Activated naive CD4-positive, alpha-beta T cell treated with anti-CD3 and anti-CD28 coated beads, Interleukin-2, amount 50 U/mL, for 72 hours (primary cell): ENCODE measurements around the gene NPPA. TPM values are rescaled to one million over a fixed set of nuclear protein-coding genes. Genes with fewer than 3 reads are reported as not detected.

Experiments
- ATAC-seq, 2 donors: fragments of 150-1000 bp; cut with Tn5 transposase; 2 replicates each; pipeline ENCODE4 v1.10.0; 2021; ENCODE audit warnings: mild to moderate bottlenecking in 2 of 2, moderate library complexity in 2 of 2
- DNase-seq, 2 donors: peaks; one replicate each; pipeline ENCODE4 v3.0.0; 2021 to 2022; ENCODE audit warnings: low spot score in 2 of 2
- H3K27ac Mint-ChIP-seq, 2 donors: one replicate each; pipeline ENCODE4 v1.8.0; 2022; ENCODE audit warnings: mild to moderate bottlenecking in 2 of 2, mixed read lengths in 2 of 2
- H3K36me3 Mint-ChIP-seq, 2 donors: one replicate each; pipeline ENCODE4 v1.8.0; 2022; ENCODE audit warnings: mixed read lengths in 2 of 2
- H3K9me3 Mint-ChIP-seq, 2 donors: one replicate each; pipeline ENCODE4 v1.8.0; 2022; ENCODE audit warnings: mixed read lengths in 2 of 2
- total RNA-seq, 2 donors: library from RNA; stranded (reverse); gene quantifications; one replicate each; pipeline ENCODE4 v1.2.3, GENCODE V29; 2022

NPPA gene
- total RNA-seq, 2 donors from 2014 or later: not detected

GRCh38 chr1:11836955-11837766 lies 10.4 kb downstream of the NPPA start:
- no peaks in the 10 kb centered on the region for H3K9me3 Mint-ChIP-seq
- no peak overlapping the region for H3K27ac Mint-ChIP-seq
- DNase-seq (no peak), ATAC-seq (no peak)
- peaks cover 5 to 9% of the 10 kb centered on the region in 2 donors for H3K36me3 Mint-ChIP-seq

- Mint-ChIP-seq H3K36me3 (peaks cover 5 to 9% of the 10 kb centered on the region in 2 donors), H3K27ac (no peak overlapping the region), H3K9me3 (no peaks in the 10 kb centered on the region)
- DNase-seq (no peak), ATAC-seq (no peak)
Measured at GRCh38 chr1:11835441-11836225, 11.9 kb downstream of the NPPA start.

GRCh38 chr1:11833900-11834299 lies 13.7 kb downstream of the NPPA start:
- ATAC-seq (no peak), DNase-seq (no peak)
- Mint-ChIP-seq H3K27ac (no peak overlapping the region), H3K36me3 (peaks cover 5 to 9% of the 10 kb centered on the region in 2 donors), H3K9me3 (no peaks in the 10 kb centered on the region)

GRCh38 chr1:11833497-11833896 lies 14.1 kb downstream of the NPPA start:
- ATAC-seq (no peak), DNase-seq (no peak)
- Mint-ChIP-seq H3K9me3 (no peaks in the 10 kb centered on the region), H3K27ac (no peak overlapping the region), H3K36me3 (peaks cover 2 to 9% of the 10 kb centered on the region in 2 donors)

GRCh38 chr1:11831945-11832725 lies 15.4 kb downstream of the NPPA start:
- ATAC-seq (no peak), DNase-seq (no peak)
- no peaks in the 10 kb centered on the region for H3K9me3 Mint-ChIP-seq
- H3K27ac Mint-ChIP-seq: no peak overlapping the region
- peaks cover 0 to 11% of the 10 kb centered on the region in 2 donors for H3K36me3 Mint-ChIP-seq

GRCh38 chr1:11828511-11828910 lies 19.1 kb downstream of the NPPA start:
- Mint-ChIP-seq H3K36me3 (peaks cover 0 to 6% of the 10 kb centered on the region in 2 donors), H3K27ac (no peak overlapping the region), H3K9me3 (no peaks in the 10 kb centered on the region)
- no peak for ATAC-seq
- no peak for DNase-seq

GRCh38 chr1:11826946-11827345 lies 20.6 kb downstream of the NPPA start:
- Mint-ChIP-seq H3K9me3 (no peaks in the 10 kb centered on the region), H3K27ac (no peak overlapping the region), H3K36me3 (peaks cover 0 to 6% of the 10 kb centered on the region in 2 donors)
- ATAC-seq (no peak), DNase-seq (no peak)

GRCh38 chr1:11825131-11825530 lies 22.5 kb downstream of the NPPA start:
- no peaks in the 10 kb centered on the region for H3K9me3 Mint-ChIP-seq
- no peak for ATAC-seq

GRCh38 chr1:11823366-11824137 lies 24.0 kb downstream of the NPPA start:
- DNase-seq (no peak), ATAC-seq (no peak)
- H3K9me3 Mint-ChIP-seq: no peaks in the 10 kb centered on the region
- peaks cover 0 to 11% of the 10 kb centered on the region in 2 donors for H3K36me3 Mint-ChIP-seq
- no peak overlapping the region for H3K27ac Mint-ChIP-seq

More at GRCh38 chr1:11825131-11825530, 22.5 kb downstream of the NPPA start:
- no peak for DNase-seq
- Mint-ChIP-seq H3K36me3 (peaks cover 0 to 6% of the 10 kb centered on the region in 2 donors), H3K27ac (no peak overlapping the region)

- no peak overlapping the region for H3K27ac Mint-ChIP-seq
- no peak for ATAC-seq
- no peaks in the 10 kb centered on the region for H3K9me3 Mint-ChIP-seq
- peaks cover 0 to 6% of the 10 kb centered on the region in 2 donors for H3K36me3 Mint-ChIP-seq
- DNase-seq: no peak
Measured at GRCh38 chr1:11822091-11822490, 25.5 kb downstream of the NPPA start.

- Mint-ChIP-seq H3K27ac (no peak overlapping the region), H3K9me3 (no peaks in the 10 kb centered on the region), H3K36me3 (peaks cover 0 to 6% of the 10 kb centered on the region in 2 donors)
- DNase-seq (no peak), ATAC-seq (no peak)
Measured at GRCh38 chr1:11817192-11817591, 30.4 kb downstream of the NPPA start.

- DNase-seq (no peak), ATAC-seq (no peak)
- Mint-ChIP-seq H3K36me3 (peaks cover 5% of the 10 kb centered on the region in 2 donors), H3K9me3 (no peaks in the 10 kb centered on the region), H3K27ac (peak overlapping the region in 1 of 2 donors; percentile 60)
Measured at GRCh38 chr1:11813021-11813420, 34.6 kb downstream of the NPPA start.

- peak overlapping the region; percentile 90 to 97 for H3K27ac Mint-ChIP-seq
- ATAC-seq (no peak), DNase-seq (no peak)
- no peaks in the 10 kb centered on the region for H3K9me3 Mint-ChIP-seq
- peaks cover 5 to 15% of the 10 kb centered on the region in 2 donors for H3K36me3 Mint-ChIP-seq
Measured at GRCh38 chr1:11807133-11807532, 40.5 kb downstream of the NPPA start.

- Mint-ChIP-seq H3K27ac (peak overlapping the region; percentile 90 to 97), H3K9me3 (no peaks in the 10 kb centered on the region), H3K36me3 (peaks cover 5 to 15% of the 10 kb centered on the region in 2 donors)
- ATAC-seq (peak; percentile 49 to 66), DNase-seq (no peak)
Measured at GRCh38 chr1:11806307-11806936, 41.2 kb downstream of the NPPA start.

GRCh38 chr1:11805422-11806306 lies 41.9 kb downstream of the NPPA start, which contains the start of the genes CLCN6 and MTHFR:
Gene CLCN6, plus strand, starts transcription at chr1:11806191. Its CDS starts 72 bp downstream, at chr1:11806263.
Gene MTHFR, minus strand, starts transcription at chr1:11805964. Its CDS starts 2,848 bp downstream, at chr1:11803116.
- ATAC-seq (peak; percentile 84 to 90), DNase-seq (peak; percentile 98 to 100)
- no peaks in the 10 kb centered on the region for H3K9me3 Mint-ChIP-seq

More at GRCh38 chr1:11805422-11806306, 41.9 kb downstream of the NPPA start, which contains the start of the genes CLCN6 and MTHFR:
- Mint-ChIP-seq H3K27ac (peak within 1 kb of the TSS; percentile 90 to 97), H3K36me3 (peaks cover 5 to 15% of the 10 kb centered on the region in 2 donors)
